RPMI7951 (cell line): Measurements from ENCODE around the gene XYLT1. TPM values are rescaled to one million over a fixed set of nuclear protein-coding genes. Genes with fewer than 3 reads are reported as not detected.
"Not testable (repeated sequence)": the region's sequence is repeated elsewhere in the genome, so short reads cannot be mapped to it uniquely, and the experiment has no call there.

Source experiments
- DNase-seq: peaks from one replicate; pipeline ENCODE4 v3.0.0-alpha.2; 2012; ENCODE audit warnings: low read depth
- total RNA-seq: library from RNA; depleted of rRNA; stranded (reverse); fragments of >200 nt; shearing (Covaris generic); gene quantifications from 2 replicates; pipeline ENCODE4 v1.2.3, GENCODE V29; 2014; rRNA removed

Gene XYLT1, protein sequence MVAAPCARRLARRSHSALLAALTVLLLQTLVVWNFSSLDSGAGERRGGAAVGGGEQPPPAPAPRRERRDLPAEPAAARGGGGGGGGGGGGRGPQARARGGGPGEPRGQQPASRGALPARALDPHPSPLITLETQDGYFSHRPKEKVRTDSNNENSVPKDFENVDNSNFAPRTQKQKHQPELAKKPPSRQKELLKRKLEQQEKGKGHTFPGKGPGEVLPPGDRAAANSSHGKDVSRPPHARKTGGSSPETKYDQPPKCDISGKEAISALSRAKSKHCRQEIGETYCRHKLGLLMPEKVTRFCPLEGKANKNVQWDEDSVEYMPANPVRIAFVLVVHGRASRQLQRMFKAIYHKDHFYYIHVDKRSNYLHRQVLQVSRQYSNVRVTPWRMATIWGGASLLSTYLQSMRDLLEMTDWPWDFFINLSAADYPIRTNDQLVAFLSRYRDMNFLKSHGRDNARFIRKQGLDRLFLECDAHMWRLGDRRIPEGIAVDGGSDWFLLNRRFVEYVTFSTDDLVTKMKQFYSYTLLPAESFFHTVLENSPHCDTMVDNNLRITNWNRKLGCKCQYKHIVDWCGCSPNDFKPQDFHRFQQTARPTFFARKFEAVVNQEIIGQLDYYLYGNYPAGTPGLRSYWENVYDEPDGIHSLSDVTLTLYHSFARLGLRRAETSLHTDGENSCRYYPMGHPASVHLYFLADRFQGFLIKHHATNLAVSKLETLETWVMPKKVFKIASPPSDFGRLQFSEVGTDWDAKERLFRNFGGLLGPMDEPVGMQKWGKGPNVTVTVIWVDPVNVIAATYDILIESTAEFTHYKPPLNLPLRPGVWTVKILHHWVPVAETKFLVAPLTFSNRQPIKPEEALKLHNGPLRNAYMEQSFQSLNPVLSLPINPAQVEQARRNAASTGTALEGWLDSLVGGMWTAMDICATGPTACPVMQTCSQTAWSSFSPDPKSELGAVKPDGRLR
- 3.0 and 4.0 TPM in 2 replicates for total RNA-seq

DNA sequence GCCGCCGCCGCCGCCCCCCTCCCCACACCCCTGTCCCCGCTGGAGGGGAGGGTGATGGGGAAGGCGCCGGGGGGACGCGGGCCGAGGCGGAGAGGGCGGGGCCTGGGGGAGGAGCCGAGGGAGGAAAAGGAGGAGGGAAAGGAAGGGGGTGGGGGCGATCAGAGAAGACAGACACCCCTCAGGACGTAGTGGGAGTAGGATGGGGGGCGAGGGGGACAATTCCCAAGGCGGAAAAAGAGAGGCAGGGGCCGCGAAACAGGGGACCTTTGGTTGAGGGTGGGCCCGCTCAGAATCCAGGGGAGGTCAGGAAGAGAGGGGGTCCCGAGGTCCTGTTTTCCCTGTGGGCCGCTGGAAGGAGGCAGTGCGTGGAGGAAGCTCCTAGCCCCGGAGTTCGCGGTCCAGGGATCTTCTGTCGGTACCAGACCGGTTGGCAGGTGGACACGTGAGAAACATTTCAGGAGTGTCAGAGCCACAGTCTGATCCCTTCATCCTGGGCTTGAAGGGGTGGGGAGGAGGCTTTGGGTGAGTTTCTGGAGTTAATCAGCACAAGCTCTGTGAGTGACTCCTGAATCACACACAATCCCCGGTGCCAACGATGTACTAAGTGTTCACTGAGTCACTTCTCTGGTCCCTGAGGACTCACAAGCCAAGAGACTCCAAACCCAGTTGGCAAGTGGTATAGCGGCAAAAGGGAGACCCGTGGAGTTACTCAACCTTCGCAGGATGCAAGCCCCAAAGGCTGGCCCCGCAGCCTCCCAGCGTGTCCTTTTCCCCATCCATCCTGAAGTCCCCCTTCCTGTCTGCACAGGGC lies at the start of gene XYLT1:
Gene XYLT1, minus strand, starts transcription at position 53 of the 811 bp plus-strand sequence. CDS start 164 bp downstream, outside the sequence.
- peak; percentile 89 for DNase-seq

DNA sequence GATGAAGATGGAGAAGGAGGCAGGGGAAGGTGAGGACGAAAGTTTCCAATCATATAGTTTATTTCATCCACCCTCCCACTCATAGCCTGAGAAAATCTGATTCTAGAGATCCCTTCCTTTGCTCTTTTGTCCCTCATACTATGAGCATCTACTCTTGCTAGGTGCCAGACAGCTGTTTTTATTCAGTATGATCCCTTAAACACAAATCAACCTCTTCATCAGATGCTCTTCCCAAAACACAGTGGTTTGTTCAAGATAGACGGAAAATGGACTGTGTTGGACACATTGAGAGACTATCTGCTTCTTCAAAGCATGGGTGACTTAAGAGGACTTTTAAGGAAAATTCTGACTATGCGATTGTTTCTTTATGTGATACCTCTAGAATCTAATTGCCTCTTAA lies 49.4 kb upstream of the XYLT1 start:
- no peak for DNase-seq

DNA sequence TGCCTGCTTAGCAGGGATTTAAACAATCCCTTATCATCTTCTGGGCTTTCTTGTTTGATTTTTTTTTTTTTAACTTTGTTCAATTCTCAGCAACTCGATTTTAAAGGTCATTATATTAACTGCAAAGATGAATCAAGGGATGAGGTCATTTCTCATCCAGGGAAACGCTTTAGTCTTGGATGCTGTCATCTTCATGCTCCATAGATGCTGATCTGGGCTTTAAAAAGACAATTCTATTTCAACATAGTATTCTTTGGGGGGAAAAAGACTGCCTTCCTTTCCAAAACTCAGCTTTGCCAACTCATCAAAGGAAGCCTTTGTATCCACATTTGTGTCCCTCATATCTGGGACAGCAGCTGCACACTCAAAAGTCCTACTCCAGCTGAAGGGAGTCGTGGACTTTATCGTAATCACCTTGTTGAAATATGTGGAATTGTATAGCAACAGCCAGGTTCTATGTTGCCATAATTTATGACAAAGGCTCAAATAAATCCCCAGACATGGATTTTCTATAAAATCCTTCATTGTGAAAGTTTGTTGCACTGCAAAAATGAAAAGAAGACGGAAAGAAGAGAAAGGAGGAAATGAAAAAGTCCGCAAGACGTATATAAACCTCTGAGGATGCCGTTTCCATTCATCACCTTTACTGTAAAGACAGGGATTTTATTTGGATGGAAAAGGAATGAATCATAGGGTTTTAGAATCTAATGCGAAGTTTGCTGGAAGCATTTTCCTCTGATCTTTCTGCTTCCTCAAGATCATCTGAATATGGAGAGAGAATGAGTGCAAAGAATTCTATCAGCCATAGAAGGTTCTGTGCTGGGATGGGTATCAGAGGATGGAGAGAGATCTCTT lies 48.6 kb upstream of the XYLT1 start:
- DNase-seq = no peak

DNA sequence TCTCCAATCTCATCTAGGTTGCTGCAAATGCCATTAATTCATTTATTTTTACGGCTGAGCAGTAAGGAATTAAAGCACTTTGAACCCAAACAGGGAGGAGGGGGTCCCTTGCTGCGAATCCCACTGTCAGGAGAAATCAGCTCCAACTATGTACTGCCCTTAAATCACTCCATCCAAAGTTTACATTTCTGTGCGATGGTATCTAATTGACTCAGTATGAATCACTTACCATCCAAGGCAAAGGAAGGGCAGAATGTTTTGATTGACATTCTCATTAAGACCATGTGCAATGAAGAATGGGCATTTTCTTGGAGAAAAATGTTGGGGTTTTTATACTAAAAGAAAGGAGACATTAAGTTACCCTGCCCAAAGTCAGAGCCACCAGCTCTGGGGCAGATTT lies 47.7 kb upstream of the XYLT1 start:
- DNase-seq = peak; percentile 52

DNA sequence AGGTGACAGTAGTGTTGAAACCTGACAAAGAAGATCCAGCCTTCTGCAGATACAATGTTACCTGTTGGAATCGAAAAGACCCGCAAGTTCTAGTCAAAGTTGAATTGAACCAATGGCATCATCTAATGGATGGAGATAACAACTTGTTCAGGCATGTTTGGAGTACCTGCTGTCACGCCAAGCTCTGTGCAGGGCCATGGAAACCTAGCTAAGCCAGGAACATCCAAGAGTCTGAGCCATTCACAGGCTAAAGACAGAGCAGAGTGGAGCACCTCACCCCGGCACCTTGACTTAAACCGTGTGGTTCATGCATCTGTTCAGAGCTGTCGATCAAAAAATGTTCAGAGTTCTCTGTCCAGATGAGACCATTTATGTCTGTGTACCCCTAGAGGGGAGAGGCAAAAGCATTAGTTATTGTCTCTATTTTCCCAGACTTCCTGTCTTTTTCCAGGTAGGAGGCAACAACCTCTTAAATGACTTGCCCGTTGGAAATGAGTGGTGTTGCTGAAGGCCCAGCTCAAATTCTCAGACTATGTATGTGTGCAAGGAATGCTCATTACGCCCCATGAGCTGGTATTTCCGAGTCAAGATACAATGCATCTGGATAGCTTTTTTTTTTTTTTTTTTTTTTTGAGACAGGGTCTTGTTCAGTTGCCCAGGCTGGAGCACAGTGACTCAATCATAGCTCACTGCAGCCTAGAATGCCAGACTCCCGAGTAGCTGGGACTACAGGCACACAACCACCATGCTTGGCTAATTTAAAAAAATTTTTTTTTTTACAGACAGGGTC lies 44.9 kb upstream of the XYLT1 start:
- peak; percentile 53 for DNase-seq

DNA sequence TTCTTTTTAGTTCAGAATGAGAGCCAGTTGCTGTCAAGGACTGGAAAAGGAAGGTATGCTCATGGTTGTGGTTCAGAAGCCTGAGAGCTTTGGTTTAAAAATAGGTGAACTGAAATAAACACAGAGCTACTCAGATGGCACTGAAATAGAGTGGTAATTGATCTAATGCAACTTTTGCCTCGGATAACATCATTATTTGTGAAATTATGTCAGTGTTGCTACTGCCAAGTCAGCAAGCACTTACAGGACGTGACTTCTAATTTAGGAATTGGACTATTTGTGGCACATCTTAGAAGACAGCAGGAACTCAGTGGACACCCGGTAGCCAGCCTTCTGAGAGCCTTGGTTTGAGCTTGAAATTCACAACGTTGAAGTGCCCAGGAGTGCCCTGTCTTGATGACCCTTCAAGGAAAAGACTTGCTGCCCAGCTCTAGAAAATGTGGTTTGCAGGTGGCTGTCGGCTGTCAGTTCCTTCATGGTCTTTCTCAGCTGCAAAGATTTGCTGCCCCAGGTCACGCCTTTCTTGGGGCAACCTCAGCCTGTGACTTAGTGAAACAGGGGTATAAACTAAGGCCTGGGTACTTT lies 42.0 kb upstream of the XYLT1 start:
- DNase-seq = no peak

DNA sequence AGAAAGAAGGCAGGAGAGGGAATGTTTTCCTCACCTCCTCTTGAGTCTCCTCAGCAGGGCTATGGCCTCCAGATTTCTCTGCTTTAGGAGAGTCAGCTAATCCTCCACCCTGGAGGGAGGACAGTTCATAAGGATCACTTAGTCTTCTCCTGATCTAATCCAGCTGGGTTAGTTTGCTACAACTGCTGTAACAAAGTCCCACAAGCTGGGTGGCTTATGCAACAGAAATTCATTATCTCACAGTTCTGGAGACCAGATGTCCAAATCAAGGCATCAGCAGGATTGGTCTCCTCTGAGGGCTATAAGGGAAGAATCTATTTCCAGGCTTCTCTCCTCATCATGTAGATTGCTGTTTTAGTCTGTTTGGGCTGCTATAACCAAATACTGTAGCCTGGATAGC lies 40.6 kb upstream of the XYLT1 start:
- peak; percentile 26 for DNase-seq

DNA sequence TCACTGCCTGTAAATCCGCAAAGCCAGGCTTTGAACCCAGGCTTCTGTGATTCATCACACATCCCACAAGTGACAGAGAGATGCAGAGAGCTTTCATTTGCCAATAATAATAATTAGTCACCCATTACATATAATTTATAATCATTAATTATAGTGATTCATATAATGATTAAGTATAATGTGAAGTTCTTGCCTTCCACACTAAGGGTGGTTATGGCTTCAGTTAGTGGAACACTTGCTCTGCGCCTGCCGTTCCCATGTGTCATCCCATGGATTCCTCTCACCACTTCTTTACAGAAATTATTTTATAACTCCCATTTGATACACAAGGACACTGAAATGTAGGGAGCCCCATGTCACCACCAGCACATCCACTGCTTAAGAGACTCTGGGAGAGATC lies 39.8 kb upstream of the XYLT1 start:
- DNase-seq = no peak

DNA sequence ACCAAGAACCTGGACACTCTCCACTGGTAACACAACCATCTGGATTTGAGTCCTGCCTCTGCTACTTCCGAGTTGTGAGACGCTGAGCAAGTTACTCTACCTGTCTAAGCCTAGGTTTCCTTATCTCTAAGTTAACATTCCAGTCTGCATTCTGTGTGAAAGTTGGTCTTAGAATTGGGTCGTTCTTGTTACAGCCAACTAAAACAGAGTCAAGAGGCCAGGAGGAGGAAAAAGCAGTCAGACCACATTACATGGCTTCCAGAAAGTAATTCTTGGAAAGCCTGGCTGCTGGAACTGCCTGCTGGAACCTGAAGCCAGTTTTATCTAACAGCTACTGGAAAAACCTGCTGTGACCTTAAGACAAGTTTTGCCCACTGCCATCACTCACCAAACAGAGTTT lies 38.4 kb upstream of the XYLT1 start:
- no peak for DNase-seq

DNA sequence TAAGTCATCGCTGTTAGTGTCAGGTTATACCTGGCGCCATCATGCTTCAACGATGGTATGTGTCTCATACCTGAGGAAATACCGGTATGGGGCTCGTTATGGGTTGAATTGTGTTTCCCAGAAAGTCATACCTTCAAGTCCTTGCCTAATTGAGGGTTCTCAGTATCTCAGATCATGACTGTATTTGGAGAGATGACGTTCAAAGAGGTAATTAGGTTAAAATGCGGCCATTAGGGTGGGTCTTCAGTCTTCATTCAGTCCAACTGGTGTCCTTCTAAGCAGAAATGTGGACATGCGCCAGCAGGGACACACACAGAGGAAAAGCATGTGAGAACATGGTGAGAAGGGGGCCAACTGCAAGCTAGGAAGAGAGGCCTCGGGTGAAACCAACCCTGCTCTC lies 37.5 kb upstream of the XYLT1 start:
- DNase-seq = no peak

DNA sequence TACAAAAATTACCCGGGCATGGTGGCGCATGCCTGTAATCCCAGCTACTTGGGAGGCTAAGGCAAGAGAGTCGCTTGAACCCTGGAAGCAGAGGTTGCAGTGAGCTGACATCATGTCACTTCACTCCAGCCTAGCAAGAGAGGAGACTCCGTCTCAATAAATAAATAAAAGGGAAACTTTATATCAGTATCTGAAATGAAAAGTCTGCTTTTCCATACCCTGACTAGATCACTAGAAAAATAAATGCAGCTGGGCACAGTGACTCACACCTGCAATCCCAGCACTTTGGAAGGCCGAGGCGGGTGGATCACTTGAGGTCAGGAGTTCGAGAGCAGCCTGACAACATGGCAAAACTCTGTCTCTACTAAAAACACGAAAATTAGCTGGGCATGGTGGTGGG lies 36.8 kb upstream of the XYLT1 start:
- DNase-seq = not testable (repeated sequence)

DNA sequence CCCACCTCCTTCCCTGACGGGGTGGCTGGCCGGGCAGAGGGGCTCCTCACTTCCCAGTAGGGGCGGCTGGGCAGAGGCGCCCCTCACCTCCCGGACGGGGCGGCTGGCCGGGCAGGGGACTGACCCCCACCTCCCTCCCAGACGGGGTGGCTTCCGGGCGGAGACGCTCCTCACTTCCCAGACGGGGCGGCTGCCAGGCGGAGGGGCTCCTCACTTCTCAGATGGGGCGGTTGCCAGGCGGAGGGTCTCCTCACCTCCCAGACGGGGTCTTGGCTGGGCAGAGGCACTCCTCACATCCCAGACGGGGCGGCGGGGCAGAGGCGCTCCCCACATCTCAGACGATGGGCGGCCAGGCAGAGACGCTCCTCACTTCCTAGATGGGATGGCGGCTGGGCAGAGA lies 35.1 kb upstream of the XYLT1 start:
- DNase-seq = not testable (repeated sequence)

DNA sequence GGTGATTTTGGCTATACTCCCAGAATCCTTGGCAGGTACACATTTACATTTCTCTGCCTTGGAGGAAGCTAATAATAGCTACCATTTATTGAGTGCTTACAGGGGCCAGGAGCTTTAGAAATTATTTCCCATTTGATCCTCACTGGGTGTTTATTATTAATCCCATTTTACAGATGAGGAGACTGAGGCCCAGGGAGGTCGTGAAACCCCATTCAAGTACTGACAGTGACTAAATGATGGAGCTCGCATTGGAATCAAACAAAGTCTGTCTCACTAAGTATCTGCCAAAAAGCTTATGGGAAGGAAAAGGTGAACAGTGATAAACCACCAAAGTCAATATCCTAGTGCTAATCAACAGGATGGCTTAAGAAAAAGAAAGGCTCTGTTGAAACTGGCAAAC lies 33.3 kb upstream of the XYLT1 start:
- no peak for DNase-seq

DNA sequence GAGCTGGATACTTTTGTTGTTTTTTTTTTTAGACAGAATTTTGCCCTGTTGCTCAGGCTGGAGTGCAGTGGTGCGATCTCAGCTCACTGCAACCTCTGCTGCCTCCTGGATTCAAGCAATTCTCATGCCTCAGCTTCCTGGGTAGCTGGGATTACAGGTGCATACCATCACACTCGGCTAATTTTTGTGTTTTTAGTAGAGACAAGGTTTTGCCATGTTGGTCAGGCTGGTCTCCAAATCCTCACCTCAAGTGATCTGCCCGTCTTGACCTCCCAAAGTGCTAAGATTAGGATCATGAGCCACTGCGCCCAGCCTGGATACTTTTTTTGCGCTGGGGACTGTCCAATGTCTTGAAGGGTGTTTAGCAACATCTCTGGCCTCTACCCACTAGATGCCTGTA lies 32.6 kb upstream of the XYLT1 start:
- DNase-seq = no peak

DNA sequence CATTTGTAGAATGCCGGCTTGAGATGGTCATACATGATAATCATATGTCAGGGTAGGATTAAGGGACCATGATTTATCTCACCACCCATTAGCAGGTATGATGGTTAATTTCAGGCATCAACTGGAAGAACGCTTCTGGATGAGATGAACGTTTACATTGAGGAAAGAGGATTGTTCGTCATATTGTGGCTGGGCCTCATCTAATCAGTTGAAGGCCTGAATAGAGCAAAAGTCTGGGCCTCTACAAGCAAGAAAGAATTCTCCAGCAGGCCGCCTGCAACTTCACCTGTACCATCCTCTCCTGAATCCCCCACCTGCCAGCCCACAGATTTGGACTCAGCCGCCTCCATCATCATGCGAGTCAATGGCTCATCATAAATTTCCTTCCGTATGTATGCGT lies 30.6 kb upstream of the XYLT1 start:
- DNase-seq = no peak

DNA sequence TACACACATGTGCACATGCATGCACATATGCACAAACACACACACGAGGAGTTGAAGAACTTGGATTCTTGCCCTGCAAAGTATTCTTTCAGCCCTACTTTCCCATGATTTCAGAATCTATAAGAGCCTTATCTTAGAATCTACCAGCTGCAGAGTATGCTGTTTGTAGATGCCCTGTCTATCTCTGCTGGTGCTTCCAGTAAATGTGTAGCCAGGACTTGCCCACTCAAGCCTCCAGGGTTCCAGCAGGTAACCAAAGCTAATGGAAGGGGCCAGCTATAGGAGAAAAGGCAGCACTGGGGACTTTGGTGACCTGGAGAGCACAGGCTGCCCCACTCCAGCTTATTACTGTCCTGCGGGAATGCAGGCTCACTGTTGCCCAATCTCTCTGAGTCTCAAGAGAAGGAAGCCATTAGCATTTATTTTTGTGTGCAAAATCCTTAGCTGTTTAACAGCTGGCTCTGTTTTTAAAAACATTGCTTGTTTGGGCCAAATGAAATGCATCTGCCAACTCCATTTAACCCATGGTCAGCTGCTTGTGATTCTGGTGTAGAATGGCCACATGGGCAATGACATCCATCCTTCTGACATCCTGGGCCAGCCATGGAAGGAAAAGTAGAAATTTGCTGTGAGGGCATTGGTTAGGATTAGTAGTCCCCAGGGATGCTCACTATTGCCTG lies 28.6 kb upstream of the XYLT1 start:
- no peak for DNase-seq

DNA sequence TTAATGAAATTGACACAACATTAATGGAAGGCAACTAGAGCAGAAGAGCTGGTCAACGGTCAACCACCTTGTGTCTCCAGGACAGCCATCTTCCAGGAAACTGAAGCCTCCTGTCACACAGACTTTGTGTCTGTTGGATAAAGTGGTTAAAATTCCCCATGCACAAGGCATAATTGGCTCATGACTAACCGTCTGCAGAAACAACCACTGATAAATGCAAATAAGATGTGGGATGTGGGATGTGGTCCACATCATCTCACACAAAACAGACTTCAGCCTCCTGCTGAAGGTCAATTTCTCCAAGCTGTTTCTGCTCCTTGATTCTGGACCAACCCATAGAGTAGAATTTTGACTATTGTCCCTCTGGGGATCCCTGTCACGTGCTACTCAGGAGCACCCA lies 26.9 kb upstream of the XYLT1 start:
- peak; percentile 28 for DNase-seq

DNA sequence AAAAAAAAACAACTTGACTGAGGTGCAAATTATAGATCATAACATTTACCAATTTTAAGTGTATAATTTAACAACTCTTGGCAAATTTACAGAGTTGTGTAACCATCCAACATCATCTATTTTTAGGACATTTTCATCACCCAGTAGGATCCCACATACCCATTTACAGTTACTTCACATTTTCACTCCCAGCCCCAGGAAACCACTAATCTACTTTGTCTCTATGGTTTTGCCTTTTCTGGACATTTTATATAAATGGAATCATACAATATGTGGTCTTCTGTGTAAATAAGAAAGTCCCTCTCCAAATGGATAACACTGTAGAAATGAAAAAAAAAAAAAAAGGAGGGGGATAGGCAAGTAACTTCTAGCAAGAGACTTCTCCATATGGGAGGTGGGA lies 26.1 kb upstream of the XYLT1 start:
- DNase-seq = no peak

DNA sequence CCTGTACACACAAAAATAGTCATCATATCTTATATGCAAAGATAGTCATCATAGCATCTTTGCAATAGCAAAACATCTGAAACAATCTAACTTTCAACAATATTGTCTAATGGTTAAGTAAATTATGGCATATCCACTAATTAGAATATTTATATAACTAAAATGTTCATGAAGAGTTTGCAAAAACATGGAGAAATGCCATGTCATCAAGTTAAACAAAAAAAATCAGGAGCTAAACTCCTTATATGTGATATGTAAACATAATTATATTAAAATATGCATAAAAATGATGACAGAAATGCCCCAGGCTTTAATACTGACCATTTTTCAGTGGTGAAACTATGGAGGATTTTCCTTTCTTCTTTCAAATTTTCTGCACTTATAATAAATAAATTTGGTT lies 22.3 kb upstream of the XYLT1 start:
- no peak for DNase-seq
